GM13976 (cell line): ENCODE measurements around the gene ERVW-1.

Experiments
- DNase-seq: peaks from one replicate; pipeline ENCODE4 v3.0.0; 2012; ENCODE audit warnings: low spot score
- CTCF ChIP-seq: IDR thresholded peaks from 2 replicates; pipeline ENCODE4 v1.5.1; 2012; ENCODE audit warnings: borderline replicate concordance, mild to moderate bottlenecking; ENCODE audit not compliant: insufficient read depth; ENCODE audit errors: extremely low read depth, missing control alignments, control extremely low read depth
- in situ Hi-C: fragments of 300-500 bp; cut with MboI; formaldehyde crosslinking; loops from one replicate; pipeline ENCODE4 v1.12.0; 2022; ENCODE audit warnings: low sequenced_read_pairs, mixed read lengths, inconsistent platforms; ENCODE audit not compliant: unreplicated experiment

ERVW-1 gene

GRCh38 chr7:92423710-92424131 lies 54.0 kb downstream of the ERVW-1 start:
- TF ChIP-seq CTCF, result no peak
- DNase-seq, result no peak
- in situ Hi-C loops, result no loop called here

- DNase-seq, result no peak
- TF ChIP-seq CTCF, result no peak
- in situ Hi-C loops, result no loop called here
Measured at GRCh38 chr7:92422926-92423325, 54.8 kb downstream of the ERVW-1 start.

GRCh38 chr7:92421676-92422435 lies 55.9 kb downstream of the ERVW-1 start:
- no peak for TF ChIP-seq CTCF
- no peak for DNase-seq
- in situ Hi-C loops, result no loop called here
